ENCODE data around the gene NAV1.

Gene NAV1

GRCh38 chr1:201496296-201496690, 42.6 kb upstream of the NAV1 start:
- no peaks in the 10 kb centered on the region for H3K27me3 ChIP-seq (ENCODE audit: insufficient read depth, low read length)
- H3K4me1 ChIP-seq (ENCODE audit: control insufficient read depth, insufficient read depth, low read length, unreplicated experiment) = peaks cover 64% of the 10 kb centered on the region
- no peak overlapping the region for H3K4me3 ChIP-seq (ENCODE audit: low read depth, low read length)
- H3K36me3 ChIP-seq (ENCODE audit: insufficient read depth, low read length) = peaks cover 41% of the 10 kb centered on the region; the same call in 1 of the 2 replicates
- H3K27ac ChIP-seq (ENCODE audit: low read depth, low read length) = no peak overlapping the region
- no peak overlapping the region for H2AFZ ChIP-seq (ENCODE audit: low read length, unreplicated experiment)
- H3K79me2 ChIP-seq (ENCODE audit: control insufficient read depth, insufficient read depth, low read length, unreplicated experiment) = peaks cover 81% of the 10 kb centered on the region

GRCh38 chr1:201497935-201498509, 40.9 kb upstream of the NAV1 start:
- H3K27ac ChIP-seq (ENCODE audit: low read depth, low read length) = no peak overlapping the region
- H3K4me1 ChIP-seq (ENCODE audit: control insufficient read depth, insufficient read depth, low read length, unreplicated experiment) = peaks cover 67% of the 10 kb centered on the region
- H3K36me3 ChIP-seq (ENCODE audit: insufficient read depth, low read length) = peaks cover 39% of the 10 kb centered on the region; the same call in 1 of the 2 replicates
- no peaks in the 10 kb centered on the region for H3K27me3 ChIP-seq (ENCODE audit: insufficient read depth, low read length)
- no peak overlapping the region for H3K4me3 ChIP-seq (ENCODE audit: low read depth, low read length)
- H3K79me2 ChIP-seq (ENCODE audit: control insufficient read depth, insufficient read depth, low read length, unreplicated experiment) = peaks cover 90% of the 10 kb centered on the region
- no peak overlapping the region for H2AFZ ChIP-seq (ENCODE audit: low read length, unreplicated experiment)

GRCh38 chr1:201498621-201499020, 40.3 kb upstream of the NAV1 start:
- H3K4me3 ChIP-seq (ENCODE audit: low read depth, low read length) = no peak overlapping the region
- H3K36me3 ChIP-seq (ENCODE audit: insufficient read depth, low read length) = peaks cover 33% of the 10 kb centered on the region; the same call in 1 of the 2 replicates
- no peaks in the 10 kb centered on the region for H3K27me3 ChIP-seq (ENCODE audit: insufficient read depth, low read length)
- no peak overlapping the region for H2AFZ ChIP-seq (ENCODE audit: low read length, unreplicated experiment)
- no peak overlapping the region for H3K27ac ChIP-seq (ENCODE audit: low read depth, low read length)
- H3K79me2 ChIP-seq (ENCODE audit: control insufficient read depth, insufficient read depth, low read length, unreplicated experiment) = peaks cover 92% of the 10 kb centered on the region
- peaks cover 66% of the 10 kb centered on the region for H3K4me1 ChIP-seq (ENCODE audit: control insufficient read depth, insufficient read depth, low read length, unreplicated experiment)

DNA sequence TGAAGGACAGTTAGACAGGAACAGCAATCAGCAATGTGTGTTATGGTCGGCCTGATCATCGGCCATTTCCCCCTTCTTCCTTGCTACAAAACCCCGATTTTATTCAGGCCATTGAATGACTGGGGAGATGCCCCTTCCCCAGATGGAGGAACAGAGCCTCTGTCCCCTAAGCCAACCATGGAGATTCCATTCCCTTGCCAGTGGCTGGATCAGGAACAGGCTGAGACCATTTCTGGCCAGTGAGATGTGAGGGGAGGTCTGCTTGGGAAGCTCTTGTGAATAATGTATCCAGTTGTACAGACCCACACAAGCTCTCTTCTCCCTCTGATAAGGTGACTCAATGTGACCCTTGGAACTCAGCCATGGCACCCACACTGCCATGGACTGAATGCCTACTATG, 39.7 kb upstream of the NAV1 start:
- Histone ChIP-seq H3K27me3 (ENCODE audit: insufficient read depth, low read length) (no peaks in the 10 kb centered on the region), H3K4me3 (ENCODE audit: low read depth, low read length) (no peak overlapping the region), H3K36me3 (ENCODE audit: insufficient read depth, low read length) (peaks cover 27% of the 10 kb centered on the region; the same call in 1 of the 2 replicates), H3K27ac (ENCODE audit: low read depth, low read length) (no peak overlapping the region), H2AFZ (ENCODE audit: low read length, unreplicated experiment) (no peak overlapping the region), H3K79me2 (ENCODE audit: control insufficient read depth, insufficient read depth, low read length, unreplicated experiment) (peaks cover 92% of the 10 kb centered on the region), H3K4me1 (ENCODE audit: control insufficient read depth, insufficient read depth, low read length, unreplicated experiment) (peaks cover 66% of the 10 kb centered on the region)

- Histone ChIP-seq H2AFZ (ENCODE audit: low read length, unreplicated experiment) (no peak overlapping the region), H3K27me3 (ENCODE audit: insufficient read depth, low read length) (no peaks in the 10 kb centered on the region), H3K27ac (ENCODE audit: low read depth, low read length) (peak overlapping the region; percentile 67), H3K79me2 (ENCODE audit: control insufficient read depth, insufficient read depth, low read length, unreplicated experiment) (peaks cover 92% of the 10 kb centered on the region), H3K4me3 (ENCODE audit: low read depth, low read length) (peak overlapping the region; percentile 5; the same call in 1 of the 2 replicates), H3K36me3 (ENCODE audit: insufficient read depth, low read length) (peaks cover 19% of the 10 kb centered on the region; the same call in 1 of the 2 replicates), H3K4me1 (ENCODE audit: control insufficient read depth, insufficient read depth, low read length, unreplicated experiment) (peaks cover 70% of the 10 kb centered on the region)
These were observed 38.9 kb upstream of the NAV1 start for GRCh38 chr1:201499795-201500669.

DNA sequence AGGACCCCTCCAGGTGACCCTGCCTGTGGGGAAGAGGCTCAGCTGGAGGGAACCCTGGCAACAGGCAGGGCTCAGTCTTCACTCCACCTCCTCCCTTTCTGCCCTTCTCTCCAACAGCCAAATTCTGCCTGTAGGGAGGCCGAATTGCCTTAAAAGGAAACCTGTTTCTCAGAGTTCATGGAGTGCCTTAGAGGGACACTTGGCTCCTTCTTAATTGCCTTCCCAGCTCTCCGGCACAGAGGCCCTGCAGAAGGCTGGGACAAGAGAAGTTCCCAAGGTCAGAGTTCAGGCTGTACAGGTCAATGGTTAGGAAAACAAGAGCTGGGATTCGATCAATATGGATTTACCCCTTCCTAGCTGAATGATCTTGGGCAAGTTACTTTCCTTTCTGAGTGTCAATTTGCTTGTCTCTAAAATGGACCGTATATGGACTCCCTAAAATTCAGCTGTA, 38.2 kb upstream of the NAV1 start:
- peaks cover 74% of the 10 kb centered on the region for H3K4me1 ChIP-seq (ENCODE audit: control insufficient read depth, insufficient read depth, low read length, unreplicated experiment)
- H3K79me2 ChIP-seq (ENCODE audit: control insufficient read depth, insufficient read depth, low read length, unreplicated experiment) = peaks cover 93% of the 10 kb centered on the region
- no peaks in the 10 kb centered on the region for H3K27me3 ChIP-seq (ENCODE audit: insufficient read depth, low read length)
- H3K4me3 ChIP-seq (ENCODE audit: low read depth, low read length) = peak overlapping the region; percentile 41; the same call in 1 of the 2 replicates
- peaks cover 12% of the 10 kb centered on the region; the same call in 1 of the 2 replicates for H3K36me3 ChIP-seq (ENCODE audit: insufficient read depth, low read length)
- peak overlapping the region; percentile 67 for H3K27ac ChIP-seq (ENCODE audit: low read depth, low read length)
- H2AFZ ChIP-seq (ENCODE audit: low read length, unreplicated experiment) = no peak overlapping the region

GRCh38 chr1:201501144-201501543, 37.8 kb upstream of the NAV1 start:
- Histone ChIP-seq H3K4me3 (ENCODE audit: low read depth, low read length) (0 out of 2 replicates have a peak overlapping the region, but pooled peaks have one; percentile 41), H3K27ac (ENCODE audit: low read depth, low read length) (peak overlapping the region; percentile 67), H2AFZ (ENCODE audit: low read length, unreplicated experiment) (no peak overlapping the region), H3K27me3 (ENCODE audit: insufficient read depth, low read length) (no peaks in the 10 kb centered on the region), H3K36me3 (ENCODE audit: insufficient read depth, low read length) (peaks cover 12% of the 10 kb centered on the region; the same call in 1 of the 2 replicates), H3K4me1 (ENCODE audit: control insufficient read depth, insufficient read depth, low read length, unreplicated experiment) (peaks cover 73% of the 10 kb centered on the region), H3K79me2 (ENCODE audit: control insufficient read depth, insufficient read depth, low read length, unreplicated experiment) (peaks cover 94% of the 10 kb centered on the region)

GRCh38 chr1:201501812-201502510, 37.0 kb upstream of the NAV1 start:
- Histone ChIP-seq H3K79me2 (ENCODE audit: control insufficient read depth, insufficient read depth, low read length, unreplicated experiment) (peaks cover 94% of the 10 kb centered on the region), H3K4me1 (ENCODE audit: control insufficient read depth, insufficient read depth, low read length, unreplicated experiment) (peaks cover 68% of the 10 kb centered on the region), H3K27ac (ENCODE audit: low read depth, low read length) (peak overlapping the region; percentile 98), H2AFZ (ENCODE audit: low read length, unreplicated experiment) (no peak overlapping the region), H3K27me3 (ENCODE audit: insufficient read depth, low read length) (no peaks in the 10 kb centered on the region), H3K4me3 (ENCODE audit: low read depth, low read length) (no peak overlapping the region), H3K36me3 (ENCODE audit: insufficient read depth, low read length) (peaks cover 5% of the 10 kb centered on the region; the same call in 1 of the 2 replicates)

DNA sequence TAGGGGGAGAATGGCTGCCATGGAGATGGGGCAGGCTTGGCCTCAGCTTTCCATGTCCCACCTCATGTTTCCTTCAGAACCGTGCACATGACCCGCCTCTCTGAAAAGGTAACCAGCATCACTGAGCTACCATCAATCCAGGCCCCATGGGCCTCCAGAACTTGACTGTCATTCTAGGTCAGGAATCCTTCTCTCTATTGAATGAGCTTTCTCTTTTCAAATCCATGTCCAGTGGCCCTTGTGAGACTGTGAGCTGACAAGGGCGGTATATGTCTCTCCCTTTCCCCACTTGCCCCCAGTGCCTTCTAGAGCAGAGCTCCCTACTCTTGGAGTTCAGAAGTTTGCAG, 36.4 kb upstream of the NAV1 start:
- Histone ChIP-seq H3K79me2 (ENCODE audit: control insufficient read depth, insufficient read depth, low read length, unreplicated experiment) (peaks cover 95% of the 10 kb centered on the region), H2AFZ (ENCODE audit: low read length, unreplicated experiment) (no peak overlapping the region), H3K27ac (ENCODE audit: low read depth, low read length) (peak overlapping the region; percentile 98), H3K27me3 (ENCODE audit: insufficient read depth, low read length) (no peaks in the 10 kb centered on the region), H3K36me3 (ENCODE audit: insufficient read depth, low read length) (peaks cover 5% of the 10 kb centered on the region; the same call in 1 of the 2 replicates), H3K4me1 (ENCODE audit: control insufficient read depth, insufficient read depth, low read length, unreplicated experiment) (peaks cover 71% of the 10 kb centered on the region), H3K4me3 (ENCODE audit: low read depth, low read length) (no peak overlapping the region)

- Histone ChIP-seq H3K27me3 (ENCODE audit: insufficient read depth, low read length) (no peaks in the 10 kb centered on the region), H3K4me1 (ENCODE audit: control insufficient read depth, insufficient read depth, low read length, unreplicated experiment) (peaks cover 74% of the 10 kb centered on the region), H3K27ac (ENCODE audit: low read depth, low read length) (peak overlapping the region; percentile 98), H3K79me2 (ENCODE audit: control insufficient read depth, insufficient read depth, low read length, unreplicated experiment) (peaks cover 86% of the 10 kb centered on the region), H3K4me3 (ENCODE audit: low read depth, low read length) (peak overlapping the region; percentile 58), H3K36me3 (ENCODE audit: insufficient read depth, low read length) (no peaks in the 10 kb centered on the region; the same call in 1 of the 2 replicates), H2AFZ (ENCODE audit: low read length, unreplicated experiment) (no peak overlapping the region)
These were observed 35.3 kb upstream of the NAV1 start for GRCh38 chr1:201503397-201504176.

Data from ACC112 (cell line).